ENCODE data around the gene LRTM2.

GRCh38 chr12:1787714-1788113, 32.7 kb upstream of the LRTM2 start:
- TF ChIP-seq TCF7L2 (IDR thresholded peaks at IDR 0.05; ENCODE audit: low read depth, low read length) = no peak
- no peak for TF ChIP-seq SMARCC2 (IDR thresholded peaks at IDR 0.05; ENCODE audit: low read depth)
- no peak for TF ChIP-seq SIRT6 (IDR thresholded peaks at IDR 0.05; ENCODE audit: low read depth, low read length)
- no peak for TF ChIP-seq CEBPG (CRISPR knock-in tag; IDR thresholded peaks at IDR 0.05)
- no peak for TF ChIP-seq CEBPG (tag; conservative IDR thresholded peaks at IDR 0.05 in 1 of 2, IDR thresholded peaks at IDR 0.05 in 1 of 2)
- no peak for TF ChIP-seq ZNF184 (CRISPR knock-in tag; IDR thresholded peaks at IDR 0.05)
- no peak for TF ChIP-seq NR4A1 (CRISPR knock-in tag; IDR thresholded peaks at IDR 0.05)
- no peak for TF ChIP-seq NR4A1 (tag; IDR thresholded peaks at IDR 0.05)

Data from K562 (cell line).